HG03103 (cell line): ENCODE measurements around the gene CAMKMT.
A peak's percentile ranks its signal among the peaks of the same experiment; 100 is the strongest.

Experiments
- ATAC-seq: cut with Tn5 transposase; IDR thresholded peaks from one replicate; pipeline ENCODE4 v1.9.1; 2021; ENCODE audit warnings: low read depth; ENCODE audit not compliant: unreplicated experiment

CAMKMT gene

GRCh38 chr2:44442019-44442418 lies 80.3 kb downstream of the CAMKMT start:
- ATAC-seq = no peak

- no peak for ATAC-seq
Observed at GRCh38 chr2:44443517-44443916, 81.8 kb downstream of the CAMKMT start.

- no peak for ATAC-seq
Observed at GRCh38 chr2:44444881-44445280, 83.1 kb downstream of the CAMKMT start.

- no peak for ATAC-seq
Observed at GRCh38 chr2:44448860-44449527, 87.2 kb downstream of the CAMKMT start.

- no peak for ATAC-seq
Observed at GRCh38 chr2:44450082-44450481, 88.3 kb downstream of the CAMKMT start.

GRCh38 chr2:44450806-44451205 lies 89.1 kb downstream of the CAMKMT start:
- no peak for ATAC-seq

GRCh38 chr2:44452069-44452583 lies 90.4 kb downstream of the CAMKMT start:
- ATAC-seq = no peak

GRCh38 chr2:44453259-44453658 lies 91.5 kb downstream of the CAMKMT start:
- no peak for ATAC-seq

- no peak for ATAC-seq
Observed at GRCh38 chr2:44455877-44456276, 94.1 kb downstream of the CAMKMT start.

GRCh38 chr2:44456946-44457345 lies 95.2 kb downstream of the CAMKMT start:
- no peak for ATAC-seq

- ATAC-seq = no peak
Observed at GRCh38 chr2:44459739-44460138, 98.0 kb downstream of the CAMKMT start.

GRCh38 chr2:44462934-44463849 lies 101.4 kb downstream of the CAMKMT start:
- ATAC-seq = no peak

- no peak for ATAC-seq
Observed at GRCh38 chr2:44464437-44464836, 102.7 kb downstream of the CAMKMT start.

- no peak for ATAC-seq
Observed at GRCh38 chr2:44470151-44470550, 108.4 kb downstream of the CAMKMT start.

- ATAC-seq = no peak
Observed at GRCh38 chr2:44477657-44478414, 116.1 kb downstream of the CAMKMT start.

- ATAC-seq = peak; percentile 73
Observed at GRCh38 chr2:44479127-44479887, 117.6 kb downstream of the CAMKMT start.

- no peak for ATAC-seq
Observed at GRCh38 chr2:44480068-44480467, 118.3 kb downstream of the CAMKMT start.

GRCh38 chr2:44487052-44487451 lies 125.3 kb downstream of the CAMKMT start:
- ATAC-seq = no peak

GRCh38 chr2:44490726-44491125 lies 129.0 kb downstream of the CAMKMT start:
- ATAC-seq = no peak

- ATAC-seq = no peak
Observed at GRCh38 chr2:44494006-44494405, 132.3 kb downstream of the CAMKMT start.
